ENCODE measurements around the gene NEDD9.

DNA sequence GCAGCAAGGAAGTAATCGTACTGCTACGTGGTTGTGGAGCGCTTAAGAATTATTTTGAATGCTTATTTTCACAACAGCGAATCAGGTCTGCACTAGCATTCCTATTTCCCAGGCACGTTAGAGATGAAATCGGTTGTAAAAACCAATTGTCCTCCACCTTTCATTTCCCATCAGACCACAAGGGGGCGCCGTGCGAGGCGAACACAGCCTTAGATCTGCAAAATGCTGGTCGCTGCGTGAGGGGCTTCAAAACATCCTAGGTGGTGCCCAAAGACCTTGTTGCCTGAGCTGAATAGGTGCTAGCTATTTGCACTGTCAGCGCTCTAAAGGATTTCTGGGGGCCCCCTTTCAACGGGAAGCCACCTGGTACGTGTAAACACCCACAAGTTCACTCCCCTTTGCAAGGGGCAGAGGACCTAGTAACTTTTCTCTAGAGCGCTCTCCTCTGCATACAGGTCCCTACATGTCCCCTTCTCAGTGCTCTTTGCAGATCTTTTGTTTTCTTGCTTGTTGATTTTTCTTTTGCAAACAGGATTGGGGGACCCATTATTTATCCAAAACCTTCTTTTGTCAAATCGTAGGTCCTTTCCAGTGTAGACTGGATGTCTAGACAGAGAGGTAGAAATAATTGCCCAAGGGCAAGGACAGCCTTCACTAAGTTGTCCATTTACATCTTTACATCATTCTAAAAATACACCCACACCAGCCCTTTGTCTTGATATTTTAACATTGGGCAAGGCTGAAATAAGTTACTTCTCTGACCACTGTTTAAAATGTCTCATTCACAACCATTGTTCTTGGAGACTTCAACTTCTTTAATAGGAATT is 59.8 kb downstream of the NEDD9 start:
- TF ChIP-seq, protein P1, sequence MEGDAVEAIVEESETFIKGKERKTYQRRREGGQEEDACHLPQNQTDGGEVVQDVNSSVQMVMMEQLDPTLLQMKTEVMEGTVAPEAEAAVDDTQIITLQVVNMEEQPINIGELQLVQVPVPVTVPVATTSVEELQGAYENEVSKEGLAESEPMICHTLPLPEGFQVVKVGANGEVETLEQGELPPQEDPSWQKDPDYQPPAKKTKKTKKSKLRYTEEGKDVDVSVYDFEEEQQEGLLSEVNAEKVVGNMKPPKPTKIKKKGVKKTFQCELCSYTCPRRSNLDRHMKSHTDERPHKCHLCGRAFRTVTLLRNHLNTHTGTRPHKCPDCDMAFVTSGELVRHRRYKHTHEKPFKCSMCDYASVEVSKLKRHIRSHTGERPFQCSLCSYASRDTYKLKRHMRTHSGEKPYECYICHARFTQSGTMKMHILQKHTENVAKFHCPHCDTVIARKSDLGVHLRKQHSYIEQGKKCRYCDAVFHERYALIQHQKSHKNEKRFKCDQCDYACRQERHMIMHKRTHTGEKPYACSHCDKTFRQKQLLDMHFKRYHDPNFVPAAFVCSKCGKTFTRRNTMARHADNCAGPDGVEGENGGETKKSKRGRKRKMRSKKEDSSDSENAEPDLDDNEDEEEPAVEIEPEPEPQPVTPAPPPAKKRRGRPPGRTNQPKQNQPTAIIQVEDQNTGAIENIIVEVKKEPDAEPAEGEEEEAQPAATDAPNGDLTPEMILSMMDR (IDR thresholded peaks at IDR 0.05) = peak; percentile 80
- peak; percentile 71 for TF ChIP-seq SMC3 (IDR thresholded peaks at IDR 0.05; ENCODE audit: low read depth, low read length)
